Psoas muscle (tissue), 8 donors: ENCODE results near the gene NMU. TPM values are rescaled to one million over a fixed set of nuclear protein-coding genes. Genes with fewer than 3 reads are reported as not detected.
"Not testable (repeated sequence)": the region's sequence is repeated elsewhere in the genome, so short reads cannot be mapped to it uniquely, and the experiment has no call there.

ENCODE experiments used
- ATAC-seq, 4 donors: fragments of 200-7000 bp; cut with Tn5 transposase; one replicate each; pipeline ENCODE4 v1.9.1; 2020; ENCODE audit warnings: moderate library complexity in 3 of 4, mild to moderate bottlenecking in 2 of 4
- DNase-seq, 2 donors: peaks; one replicate each; pipeline ENCODE4 v3.0.0-alpha.2; 2020
- H3K27ac ChIP-seq: fragments of 200-600 bp; one replicate; pipeline ENCODE4 v1.8.0; 2022
- H3K27me3 ChIP-seq, 3 donors: fragments of 200-600 bp in 1 of 3; one replicate each; pipeline versions ENCODE4 v1.6.1 to v1.8.0; 2013 to 2022; ENCODE audit warnings: low read length in 2 of 3, mild to moderate bottlenecking in 2 of 3, moderate library complexity in 1 of 3; ENCODE audit not compliant: insufficient read depth in 3 of 3
- H3K36me3 ChIP-seq, 2 donors: fragments of 200-600 bp in 1 of 2; one replicate each; pipeline versions ENCODE4 v1.6.1 to v1.8.0; 2013 to 2022; ENCODE audit warnings: low read depth in 1 of 2, mild to moderate bottlenecking in 1 of 2, moderate library complexity in 1 of 2; ENCODE audit not compliant: insufficient read depth in 1 of 2
- H3K4me1 ChIP-seq: fragments of 200-600 bp; one replicate; pipeline ENCODE4 v1.8.0; 2022
- H3K4me3 ChIP-seq: fragments of 200-600 bp; one replicate; pipeline ENCODE4 v1.8.0; 2022; ENCODE audit warnings: mild to moderate bottlenecking
- H3K9me3 ChIP-seq: fragments of 200-600 bp; one replicate; pipeline ENCODE4 v1.8.0; 2022
- CTCF ChIP-seq: fragments of 200-600 bp; IDR thresholded peaks from one replicate; pipeline ENCODE4 v1.8.0; 2022; ENCODE audit warnings: antibody characterized with exemption
- WGBS, 3 donors: extraction: QIAGEN DNeasy Blood & Tissue Kit; methylation state at CpG; one replicate each; pipeline versions ENCODE4 v1.1.6 to v1.1.7; 2013; 5-methylcytosine and 5-hydroxymethylcytosine counted together
- intact Hi-C, 2 donors: fragments of 100-400 bp; cut with DNase I; formaldehyde crosslinking; loops; one replicate each; pipeline versions ENCODE4 v1.11.0 to v1.14.2; 2022
- polyA plus RNA-seq, 3 donors: library from polyadenylated mRNA; stranded (reverse); fragments of 200-250 nt; gene quantifications; one replicate each; pipeline ENCODE4 v1.2.3, GENCODE V29; 2013
- total RNA-seq, 4 donors: library from RNA; stranded (reverse); fragmentation: NEBNext Ultra II Directional in 2 of 4; extraction: Animal tissue kit (Norgen Biotek cat#: 25700) in 2 of 4; gene quantifications; one replicate each; pipeline versions ENCODE4 v1.2.1 to v1.2.4, GENCODE V29; 2021 to 2023
- donor health status: healthy with polysubstance abuse.
- donor health status: DM: no; HTN: no; CAD: no; lungs with moderate emphysema.
- donor health status: Bipolar disorder and iron deficiency.
- donor health status: healthy.
- donor health status: DM: yes; HTN: yes; CAD: no.
- donor health status: DM: no; HTN: no; CAD: no.
- donor health status: DM: no; HTN: no; CAD: no.
- donor health status: DM: yes; HTN: yes; CAD: no.

The NMU gene
- total and polyA plus RNA-seq, 7 donors, result not detected

- no peak overlapping the region for H3K27ac ChIP-seq
- H3K36me3 ChIP-seq, result no peaks in the 10 kb centered on the region
- no peaks in the 10 kb centered on the region for H3K4me1 ChIP-seq
- ATAC-seq, result no peak
- TF ChIP-seq CTCF, result no peak
- H3K27me3 ChIP-seq, result no peaks in the 10 kb centered on the region
- intact Hi-C loops, result no loop called here
- no peak overlapping the region for H3K4me3 ChIP-seq
- no peak for DNase-seq
- no peaks in the 10 kb centered on the region for H3K9me3 ChIP-seq
Observed at GRCh38 chr4:55600640-55601039, 35.5 kb downstream of the NMU start.

GRCh38 chr4:55598641-55599040 is 37.5 kb downstream of the NMU start:
- WGBS, 3 donors, result 93 to 97% (median 95%) methylated on average over 2 of the region's 2 CpGs
- TF ChIP-seq CTCF, result no peak
- Histone ChIP-seq H3K27me3 (no peaks in the 10 kb centered on the region), H3K9me3 (no peaks in the 10 kb centered on the region), H3K36me3 (no peaks in the 10 kb centered on the region), H3K27ac (no peak overlapping the region), H3K4me1 (no peaks in the 10 kb centered on the region), H3K4me3 (no peak overlapping the region)
- DNase-seq (no peak), ATAC-seq (no peak)
- intact Hi-C loops, result no loop called here

GRCh38 chr4:55592014-55592413 is 44.1 kb downstream of the NMU start, which contains the start of gene PDCL2:
PDCL2 (minus strand) TSS chr4:55592245; CDS start chr4:55592109, 136 bp downstream.
- H3K27ac ChIP-seq, result no peak within 1 kb of the TSS
- no peak for TF ChIP-seq CTCF
- WGBS, 3 donors, result 90 to 96% (median 92%) methylated on average over 24 of the region's 24 CpGs
- no peak within 1 kb of the TSS for H3K4me3 ChIP-seq
- peaks cover 2% of the 10 kb centered on the region for H3K9me3 ChIP-seq
- H3K27me3 ChIP-seq, result no peaks in the 10 kb centered on the region
- ATAC-seq (no peak), DNase-seq (peak in 1 of 2 donors; percentile 10)
- intact Hi-C loops, result no loop called here
- H3K36me3 ChIP-seq, result no peaks in the 10 kb centered on the region
- no peaks in the 10 kb centered on the region for H3K4me1 ChIP-seq

- WGBS, 3 donors, result 86 to 95% (median 93%) methylated on average over 2 of the region's 2 CpGs
- Histone ChIP-seq H3K9me3 (peaks cover 9% of the 10 kb centered on the region), H3K27me3 (no peaks in the 10 kb centered on the region), H3K4me1 (no peaks in the 10 kb centered on the region), H3K4me3 (no peak overlapping the region), H3K27ac (no peak overlapping the region), H3K36me3 (no peaks in the 10 kb centered on the region)
- DNase-seq, result no peak
- intact Hi-C loops, result no loop called here
- no peak for TF ChIP-seq CTCF
- no peak for ATAC-seq
Observed at GRCh38 chr4:55588160-55588559, 47.9 kb downstream of the NMU start.

GRCh38 chr4:55582773-55583172 is 53.3 kb downstream of the NMU start:
- ATAC-seq, DNase-seq, H3K27me3 ChIP-seq, H3K4me3 ChIP-seq, H3K9me3 ChIP-seq, H3K27ac ChIP-seq, H3K4me1 ChIP-seq, intact Hi-C loops, H3K36me3 ChIP-seq: not testable (repeated sequence)
- 83 to 98% methylated on average over 1 to 2 of the region's 2 CpGs; no CpG with 5 or more reads in 1 of the 3 donors for WGBS, 3 donors
